ENCODE data around the gene CCR6. TPM values are rescaled to one million over a fixed set of nuclear protein-coding genes. Genes with fewer than 3 reads are reported as not detected.
A peak's percentile ranks its signal among the peaks of the same experiment; 100 is the strongest.
"Not testable (repeated sequence)": the region's sequence is repeated elsewhere in the genome, so short reads cannot be mapped to it uniquely, and the experiment has no call there.

Gene CCR6
- 0.20 TPM for polyA plus RNA-seq (ENCODE audit: insufficient read length)
- long read RNA-seq, donor 1 = 0 reads
- long read RNA-seq, donor 2 = 0 reads
- long read RNA-seq, donor 3 = 0 reads
- long read RNA-seq, donor 4 = 0 reads
- long read RNA-seq, donor 5, full-length matches to known transcripts = 1 of 1 reads
- long read RNA-seq, donor 5, partial matches to known transcripts = 0 of 1 reads
- long read RNA-seq, donor 5, other reads (novel, unspliced or antisense) = 0 of 1 reads
- long read RNA-seq, donor 6 = 0 reads
- long read RNA-seq, donor 7 = 0 reads
- long read RNA-seq, donor 8 = 0 reads

GRCh38 chr6:167122827-167123657, at the start of gene CCR6:
Gene CCR6 (plus strand): TSS chr6:167123096. CDS start chr6:167136135, 13,039 bp downstream.
- no peak for DNase-seq

GRCh38 chr6:167073679-167074274, 49.1 kb upstream of the CCR6 start:
- DNase-seq = no peak

- DNase-seq = peak; percentile 26
These were observed 45.5 kb upstream of the CCR6 start for GRCh38 chr6:167077241-167077932.

GRCh38 chr6:167078745-167079144, 44.2 kb upstream of the CCR6 start:
- no peak for DNase-seq

- no peak for DNase-seq
These were observed 43.0 kb upstream of the CCR6 start for GRCh38 chr6:167079853-167080297.

GRCh38 chr6:167087857-167088354, 35.0 kb upstream of the CCR6 start:
- DNase-seq = no peak

GRCh38 chr6:167088741-167089140, 34.2 kb upstream of the CCR6 start:
- DNase-seq = not testable (repeated sequence)

- no peak for DNase-seq
These were observed 33.4 kb upstream of the CCR6 start for GRCh38 chr6:167089243-167090142.

- no peak for DNase-seq
These were observed 32.7 kb upstream of the CCR6 start for GRCh38 chr6:167090171-167090570.

GRCh38 chr6:167091026-167091804, 31.7 kb upstream of the CCR6 start:
- no peak for DNase-seq

GRCh38 chr6:167091805-167092107, 31.1 kb upstream of the CCR6 start:
- DNase-seq = no peak

- no peak for DNase-seq
These were observed 30.1 kb upstream of the CCR6 start for GRCh38 chr6:167092672-167093339.

- no peak for DNase-seq
These were observed 29.4 kb upstream of the CCR6 start for GRCh38 chr6:167093406-167093921.

GRCh38 chr6:167093922-167094432, 28.9 kb upstream of the CCR6 start:
- no peak for DNase-seq

GRCh38 chr6:167094436-167094819, 28.5 kb upstream of the CCR6 start:
- DNase-seq = no peak

GRCh38 chr6:167094820-167095637, 27.9 kb upstream of the CCR6 start:
- DNase-seq = no peak

GRCh38 chr6:167095888-167096287, 27.0 kb upstream of the CCR6 start:
- no peak for DNase-seq

- no peak for DNase-seq
These were observed 25.9 kb upstream of the CCR6 start for GRCh38 chr6:167096991-167097390.
